Stimulated activated CD8-positive, alpha-beta memory T cell treated with anti-CD3 and anti-CD28 coated beads, Interleukin-7, amount 100 ng/mL, for 48 hours (primary cell): ENCODE results near the gene PPP1CA.
"Not testable (repeated sequence)": the region's sequence is repeated elsewhere in the genome, so short reads cannot be mapped to it uniquely, and the experiment has no call there.

Experiments
- DNase-seq, 2 donors: peaks; one replicate each; pipeline ENCODE4 v3.0.0-alpha.2; 2020; ENCODE audit warnings: low read depth in 1 of 2; ENCODE audit errors: extremely low read depth in 1 of 2

PPP1CA gene

GRCh38 chr11:67405196-67405567 lies 3.5 kb upstream of the PPP1CA start:
- DNase-seq: no peak

- no peak for DNase-seq
These were observed 3.0 kb upstream of the PPP1CA start for GRCh38 chr11:67404515-67405195.

- DNase-seq: not testable (repeated sequence)
These were observed 1.4 kb upstream of the PPP1CA start for GRCh38 chr11:67403085-67403484.

GRCh38 chr11:67402192-67402839 lies 658 bp upstream of the PPP1CA start:
- not testable (repeated sequence) for DNase-seq

GRCh38 chr11:67400942-67401494 lies 640 bp downstream of the PPP1CA start:
- DNase-seq: no peak

GRCh38 chr11:67400251-67400941 lies 1.3 kb downstream of the PPP1CA start:
- no peak for DNase-seq

- DNase-seq: no peak
These were observed 2.7 kb downstream of the PPP1CA start for GRCh38 chr11:67398661-67399563.

- DNase-seq: no peak
These were observed 3.5 kb downstream of the PPP1CA start for GRCh38 chr11:67397986-67398660.

- DNase-seq: no peak
These were observed 4.1 kb downstream of the PPP1CA start for GRCh38 chr11:67397536-67397935.

- no peak for DNase-seq
These were observed 4.9 kb downstream of the PPP1CA start for GRCh38 chr11:67396587-67397389.

GRCh38 chr11:67396259-67396581 lies 5.4 kb downstream of the PPP1CA start:
- DNase-seq: no peak

- DNase-seq: no peak
These were observed 6.0 kb downstream of the PPP1CA start for GRCh38 chr11:67395555-67396258.

- no peak for DNase-seq
These were observed 7.7 kb downstream of the PPP1CA start for GRCh38 chr11:67393990-67394389.

- DNase-seq: no peak
These were observed 8.2 kb downstream of the PPP1CA start for GRCh38 chr11:67393437-67393836.

- no peak for DNase-seq
These were observed 9.4 kb downstream of the PPP1CA start for GRCh38 chr11:67392183-67392715.

GRCh38 chr11:67391304-67392182 lies 10.1 kb downstream of the PPP1CA start, which contains the start of gene RAD9A:
TSS of gene RAD9A (plus strand) at chr11:67391986. CDS start at chr11:67392045, 59 bp downstream.
- peak; percentile 87 to 88 for DNase-seq

GRCh38 chr11:67390947-67391303 lies 10.7 kb downstream of the PPP1CA start:
- DNase-seq: no peak

GRCh38 chr11:67389477-67389876 lies 12.2 kb downstream of the PPP1CA start:
- no peak for DNase-seq
